Measurements from ENCODE around the gene SRRM5. TPM values are rescaled to one million over a fixed set of nuclear protein-coding genes. Genes with fewer than 3 reads are reported as not detected.
"Not testable (repeated sequence)": the region's sequence is repeated elsewhere in the genome, so short reads cannot be mapped to it uniquely, and the experiment has no call there.

SRRM5 gene
- total RNA-seq, 1 experiment from 2014 or later, result 0.62 TPM

GRCh38 chr19:43649514-43649913, 37.6 kb downstream of the SRRM5 start:
- Histone ChIP-seq H3K27ac (ENCODE audit: low read depth, low read length, poor library complexity, severe bottlenecking) (no peak overlapping the region), H3K4me1 (ENCODE audit: insufficient read depth, low read length, poor library complexity, severe bottlenecking) (no peaks in the 10 kb centered on the region), H3K9me3 (ENCODE audit: low read depth, low read length, poor library complexity, severe bottlenecking) (no peaks in the 10 kb centered on the region), H3K36me3 (ENCODE audit: insufficient read depth, low read length, poor library complexity, severe bottlenecking) (peaks cover 36% of the 10 kb centered on the region), H3K4me3 (ENCODE audit: low read depth, low read length, poor library complexity, severe bottlenecking) (no peak overlapping the region), H3K27me3 (replicated peaks; ENCODE audit: insufficient read depth, low read depth, low read length, poor library complexity) (no peaks in the 10 kb centered on the region)
- intact Hi-C loops (cut with micrococcal nuclease; ENCODE audit: unreplicated experiment), result no loop called here
- DNase-seq (ENCODE audit: low spot score), result no peak
- ChIA-PET CTCF (interaction anchor here (0.5 kb wide), 1 partner anchor 34 kb away, joined by 4 read pairs; no protein-coding TSS in a partner anchor), POLR2A (ENCODE audit: low non-redundant PET) (no interaction called here)
- TF ChIP-seq CTCF (conservative IDR thresholded peaks at IDR 0.05; ENCODE audit: low read depth, low read length) (no peak), EZH2 (IDR thresholded peaks at IDR 0.05; ENCODE audit: borderline replicate concordance, low read depth, low read length, poor library complexity, severe bottlenecking) (no peak)
- no TSS peak for BruUV-seq (replicated peaks)

- H3K4me1 ChIP-seq (ENCODE audit: insufficient read depth, low read length, poor library complexity, severe bottlenecking); H3K27ac ChIP-seq (ENCODE audit: low read depth, low read length, poor library complexity, severe bottlenecking); BruUV-seq (replicated peaks); H3K9me3 ChIP-seq (ENCODE audit: low read depth, low read length, poor library complexity, severe bottlenecking); H3K27me3 ChIP-seq (replicated peaks; ENCODE audit: insufficient read depth, low read depth, low read length, poor library complexity); POLR2A ChIA-PET (ENCODE audit: low non-redundant PET); H3K4me3 ChIP-seq (ENCODE audit: low read depth, low read length, poor library complexity, severe bottlenecking); intact Hi-C loops (cut with micrococcal nuclease; ENCODE audit: unreplicated experiment); DNase-seq (ENCODE audit: low spot score): not testable (repeated sequence)
- CTCF ChIA-PET, result interaction anchor here (0.5 kb wide), 1 partner anchor 35 kb away, joined by 4 read pairs; no protein-coding TSS in a partner anchor
- H3K36me3 ChIP-seq (ENCODE audit: insufficient read depth, low read length, poor library complexity, severe bottlenecking), result peaks cover 43% of the 10 kb centered on the region
Measured at GRCh38 chr19:43650276-43650675, 38.4 kb downstream of the SRRM5 start.

GRCh38 chr19:43651758-43652545, 40.1 kb downstream of the SRRM5 start:
- peak; percentile 76 for DNase-seq (ENCODE audit: low spot score)
- Histone ChIP-seq H3K27ac (ENCODE audit: low read depth, low read length, poor library complexity, severe bottlenecking) (no peak overlapping the region), H3K36me3 (ENCODE audit: insufficient read depth, low read length, poor library complexity, severe bottlenecking) (peaks cover 53% of the 10 kb centered on the region), H3K4me1 (ENCODE audit: insufficient read depth, low read length, poor library complexity, severe bottlenecking) (no peaks in the 10 kb centered on the region), H3K4me3 (ENCODE audit: low read depth, low read length, poor library complexity, severe bottlenecking) (no peak overlapping the region), H3K9me3 (ENCODE audit: low read depth, low read length, poor library complexity, severe bottlenecking) (no peaks in the 10 kb centered on the region), H3K27me3 (replicated peaks; ENCODE audit: insufficient read depth, low read depth, low read length, poor library complexity) (no peaks in the 10 kb centered on the region)
- TF ChIP-seq EZH2 (IDR thresholded peaks at IDR 0.05; ENCODE audit: borderline replicate concordance, low read depth, low read length, poor library complexity, severe bottlenecking), result no peak
- TF ChIP-seq CTCF (conservative IDR thresholded peaks at IDR 0.05; ENCODE audit: low read depth, low read length), result peak; percentile 77
- CTCF ChIA-PET, result no interaction called here
- POLR2A ChIA-PET (ENCODE audit: low non-redundant PET), result no interaction called here
- no TSS peak for BruUV-seq (replicated peaks)
- intact Hi-C loops (cut with micrococcal nuclease; ENCODE audit: unreplicated experiment), result loop anchor here (1.0 kb wide), 1 partner anchor 56 kb away; the partner anchor contains the start of genes IRGQ and ZNF576

GRCh38 chr19:43652546-43652874, 40.6 kb downstream of the SRRM5 start:
- Histone ChIP-seq H3K36me3 (ENCODE audit: insufficient read depth, low read length, poor library complexity, severe bottlenecking) (peaks cover 53% of the 10 kb centered on the region), H3K4me3 (ENCODE audit: low read depth, low read length, poor library complexity, severe bottlenecking) (no peak overlapping the region), H3K27me3 (replicated peaks; ENCODE audit: insufficient read depth, low read depth, low read length, poor library complexity) (no peaks in the 10 kb centered on the region), H3K9me3 (ENCODE audit: low read depth, low read length, poor library complexity, severe bottlenecking) (no peaks in the 10 kb centered on the region), H3K4me1 (ENCODE audit: insufficient read depth, low read length, poor library complexity, severe bottlenecking) (no peaks in the 10 kb centered on the region), H3K27ac (ENCODE audit: low read depth, low read length, poor library complexity, severe bottlenecking) (no peak overlapping the region)
- BruUV-seq (replicated peaks), result no TSS peak
- ChIA-PET CTCF (no interaction called here), POLR2A (ENCODE audit: low non-redundant PET) (no interaction called here)
- no peak for DNase-seq (ENCODE audit: low spot score)
- intact Hi-C loops (cut with micrococcal nuclease; ENCODE audit: unreplicated experiment), result loop anchor here (1.0 kb wide), 1 partner anchor 56 kb away; the partner anchor contains the start of genes IRGQ and ZNF576
- no peak for TF ChIP-seq CTCF (conservative IDR thresholded peaks at IDR 0.05; ENCODE audit: low read depth, low read length)
- no peak for TF ChIP-seq EZH2 (IDR thresholded peaks at IDR 0.05; ENCODE audit: borderline replicate concordance, low read depth, low read length, poor library complexity, severe bottlenecking)
